GM12874 (cell line): Measurements from ENCODE around the gene SELENOP.

ENCODE experiments used
- TF ChIP-seq, protein P1 (sequence below): IDR thresholded peaks from 2 replicates; pipeline ENCODE4 v1.5.1; 2011; ENCODE audit warnings: low read depth, mild to moderate bottlenecking, control low read depth, low read length, moderate library complexity; ENCODE audit not compliant: insufficient read depth

The SELENOP gene

DNA sequence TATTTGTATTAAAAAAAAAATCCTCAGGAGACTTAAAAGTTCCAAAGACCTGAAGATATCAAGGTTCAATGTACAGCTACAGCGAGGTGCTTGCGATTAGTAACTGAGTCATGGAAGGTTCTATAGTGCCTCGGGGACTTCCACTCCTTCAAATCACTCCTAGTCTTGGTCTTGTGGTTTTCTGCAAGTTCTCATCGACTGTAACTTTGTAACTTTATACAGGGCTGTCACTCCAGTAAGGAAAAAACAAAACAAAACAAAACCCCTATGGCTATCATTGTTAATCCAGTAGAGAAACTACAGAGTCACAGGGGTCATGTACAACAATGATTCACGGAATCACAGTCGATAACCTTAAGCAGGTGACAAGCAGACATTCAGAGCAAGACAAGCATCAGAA, 39.8 kb upstream of the SELENOP start:
- TF ChIP-seq, protein P1, sequence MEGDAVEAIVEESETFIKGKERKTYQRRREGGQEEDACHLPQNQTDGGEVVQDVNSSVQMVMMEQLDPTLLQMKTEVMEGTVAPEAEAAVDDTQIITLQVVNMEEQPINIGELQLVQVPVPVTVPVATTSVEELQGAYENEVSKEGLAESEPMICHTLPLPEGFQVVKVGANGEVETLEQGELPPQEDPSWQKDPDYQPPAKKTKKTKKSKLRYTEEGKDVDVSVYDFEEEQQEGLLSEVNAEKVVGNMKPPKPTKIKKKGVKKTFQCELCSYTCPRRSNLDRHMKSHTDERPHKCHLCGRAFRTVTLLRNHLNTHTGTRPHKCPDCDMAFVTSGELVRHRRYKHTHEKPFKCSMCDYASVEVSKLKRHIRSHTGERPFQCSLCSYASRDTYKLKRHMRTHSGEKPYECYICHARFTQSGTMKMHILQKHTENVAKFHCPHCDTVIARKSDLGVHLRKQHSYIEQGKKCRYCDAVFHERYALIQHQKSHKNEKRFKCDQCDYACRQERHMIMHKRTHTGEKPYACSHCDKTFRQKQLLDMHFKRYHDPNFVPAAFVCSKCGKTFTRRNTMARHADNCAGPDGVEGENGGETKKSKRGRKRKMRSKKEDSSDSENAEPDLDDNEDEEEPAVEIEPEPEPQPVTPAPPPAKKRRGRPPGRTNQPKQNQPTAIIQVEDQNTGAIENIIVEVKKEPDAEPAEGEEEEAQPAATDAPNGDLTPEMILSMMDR = no peak

- TF ChIP-seq, protein P1 = no peak
These were observed 36.9 kb upstream of the SELENOP start for GRCh38 chr5:42848545-42848944.

GRCh38 chr5:42843675-42844292, 32.1 kb upstream of the SELENOP start:
- TF ChIP-seq, protein P1 = no peak

DNA sequence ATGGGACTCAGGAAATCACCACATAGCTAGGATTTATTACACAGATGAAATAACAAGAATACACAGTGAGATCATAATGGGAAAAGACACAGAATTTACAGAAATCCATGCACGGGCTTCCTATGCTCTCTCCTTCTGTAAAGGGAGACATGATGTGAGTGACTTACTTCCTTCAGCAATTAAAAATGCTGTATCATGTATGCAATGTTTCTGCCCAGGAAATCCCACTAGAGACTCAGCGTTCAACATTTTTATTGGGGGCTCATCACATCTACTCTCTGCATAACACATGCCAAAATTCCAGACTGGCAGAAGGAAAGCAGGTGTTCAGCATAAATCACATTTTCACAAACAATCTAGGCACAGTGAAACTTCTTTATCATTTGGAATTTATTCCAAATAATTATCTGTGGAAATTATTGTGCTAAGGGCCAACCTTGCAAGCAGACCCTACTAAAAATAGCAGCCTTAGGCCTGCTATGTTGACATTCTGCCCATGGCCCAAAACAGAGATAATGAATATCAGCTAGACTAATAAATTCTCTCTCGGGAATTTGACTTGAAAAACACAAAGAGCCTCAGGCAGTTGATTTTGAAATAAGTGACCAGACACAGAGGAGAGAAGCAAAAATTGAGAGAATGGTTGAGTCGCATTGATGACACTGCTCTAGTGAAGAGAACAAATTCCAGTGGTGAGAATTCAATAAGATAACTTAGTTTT, 31.4 kb upstream of the SELENOP start:
- TF ChIP-seq, protein P1 = no peak

GRCh38 chr5:42840842-42841567, 29.3 kb upstream of the SELENOP start:
- TF ChIP-seq, protein P1 = no peak

DNA sequence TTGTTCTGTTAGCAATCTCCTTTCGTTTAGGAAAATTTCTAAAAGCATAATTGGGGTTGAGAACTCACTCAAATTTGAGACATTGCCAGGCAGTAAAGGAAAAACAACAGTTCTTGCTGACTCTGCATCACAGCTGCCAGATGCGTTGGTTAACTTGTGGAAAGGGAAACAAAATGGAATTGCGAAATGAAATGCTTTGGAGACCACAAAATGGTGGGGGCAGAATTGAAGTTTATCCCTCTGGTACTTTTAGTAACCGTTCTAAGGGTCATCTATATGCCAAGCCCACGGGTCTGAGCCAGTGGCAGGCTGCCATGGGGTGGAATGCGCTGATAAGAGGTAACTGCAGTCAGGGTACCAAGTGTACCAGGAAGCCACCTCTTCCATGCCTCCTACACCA, 28.6 kb upstream of the SELENOP start:
- TF ChIP-seq, protein P1 = no peak

GRCh38 chr5:42839196-42839595, 27.5 kb upstream of the SELENOP start:
- TF ChIP-seq, protein P1 = no peak
